ENCODE data around the gene CFAP69.
"Not testable (repeated sequence)": the region's sequence is repeated elsewhere in the genome, so short reads cannot be mapped to it uniquely, and the experiment has no call there.

The CFAP69 gene

GRCh38 chr7:90337106-90337505, 92.1 kb downstream of the CFAP69 start:
- H3K4me1 Mint-ChIP-seq: no peaks in the 10 kb centered on the region
- DNase-seq (ENCODE audit: low spot score in 2 of 2): no peak
- H3K27ac Mint-ChIP-seq: no peak overlapping the region
- no peaks in the 10 kb centered on the region for H3K36me3 Mint-ChIP-seq
- no peak overlapping the region for H3K4me3 Mint-ChIP-seq
- H3K9me3 Mint-ChIP-seq: no peaks in the 10 kb centered on the region
- ATAC-seq: no peak

GRCh38 chr7:90345016-90345415, 100.0 kb downstream of the CFAP69 start:
- Mint-ChIP-seq H3K9me3 (peaks cover 3% of the 10 kb centered on the region), H3K27ac (peak overlapping the region; percentile 98), H3K4me3 (peak overlapping the region; percentile 89), H3K4me1 (peaks cover 19% of the 10 kb centered on the region), H3K36me3 (peaks cover 9% of the 10 kb centered on the region)
- DNase-seq (ENCODE audit: low spot score in 2 of 2) (no peak), ATAC-seq (no peak)

- peak overlapping the region; percentile 98 for H3K27ac Mint-ChIP-seq
Measured at GRCh38 chr7:90345595-90346335, 100.8 kb downstream of the CFAP69 start.

GRCh38 chr7:90346336-90347125, 101.6 kb downstream of the CFAP69 start, which contains the start of gene GTPBP10:
GTPBP10 (plus strand) TSS chr7:90346716; CDS start chr7:90346742, 26 bp downstream.
- peak within 1 kb of the TSS; percentile 98 for H3K27ac Mint-ChIP-seq
- H3K36me3 Mint-ChIP-seq: peaks cover 9% of the 10 kb centered on the region
- ATAC-seq (peak; percentile 97), DNase-seq (ENCODE audit: low spot score in 2 of 2) (peak; percentile 92 to 97)
- H3K4me1 Mint-ChIP-seq: peaks cover 25% of the 10 kb centered on the region
- peaks cover 3% of the 10 kb centered on the region for H3K9me3 Mint-ChIP-seq
- H3K4me3 Mint-ChIP-seq: peak within 1 kb of the TSS; percentile 89

More at GRCh38 chr7:90345595-90346335, 100.8 kb downstream of the CFAP69 start:
- DNase-seq (ENCODE audit: low spot score in 2 of 2) (no peak), ATAC-seq (peak; percentile 27)
- peak overlapping the region; percentile 89 for H3K4me3 Mint-ChIP-seq
- H3K36me3 Mint-ChIP-seq: peaks cover 9% of the 10 kb centered on the region
- H3K9me3 Mint-ChIP-seq: peaks cover 3% of the 10 kb centered on the region
- H3K4me1 Mint-ChIP-seq: peaks cover 22% of the 10 kb centered on the region

GRCh38 chr7:90347759-90348158, 102.8 kb downstream of the CFAP69 start:
- peaks cover 19% of the 10 kb centered on the region for H3K36me3 Mint-ChIP-seq
- H3K27ac Mint-ChIP-seq: peak overlapping the region; percentile 98
- H3K4me1 Mint-ChIP-seq: peaks cover 36% of the 10 kb centered on the region
- ATAC-seq (no peak), DNase-seq (ENCODE audit: low spot score in 2 of 2) (no peak)
- H3K9me3 Mint-ChIP-seq: peaks cover 3% of the 10 kb centered on the region
- H3K4me3 Mint-ChIP-seq: peak overlapping the region; percentile 89

- DNase-seq (ENCODE audit: low spot score in 2 of 2) (no peak), ATAC-seq (no peak)
- Mint-ChIP-seq H3K36me3 (peaks cover 35% of the 10 kb centered on the region), H3K9me3 (peaks cover 3% of the 10 kb centered on the region), H3K4me1 (peaks cover 36% of the 10 kb centered on the region), H3K4me3 (no peak overlapping the region), H3K27ac (no peak overlapping the region)
Measured at GRCh38 chr7:90349305-90349704, 104.3 kb downstream of the CFAP69 start.

- peaks cover 42% of the 10 kb centered on the region for H3K36me3 Mint-ChIP-seq
- not testable (repeated sequence) for H3K4me3 Mint-ChIP-seq; H3K9me3 Mint-ChIP-seq; DNase-seq (ENCODE audit: low spot score in 2 of 2); ATAC-seq; H3K27ac Mint-ChIP-seq
- peaks cover 34% of the 10 kb centered on the region for H3K4me1 Mint-ChIP-seq
Measured at GRCh38 chr7:90350032-90350431, 105.1 kb downstream of the CFAP69 start.

- DNase-seq (ENCODE audit: low spot score in 2 of 2) (no peak), ATAC-seq (no peak)
- Mint-ChIP-seq H3K27ac (no peak overlapping the region), H3K4me1 (peaks cover 24% of the 10 kb centered on the region), H3K36me3 (peaks cover 53% of the 10 kb centered on the region), H3K9me3 (peaks cover 3% of the 10 kb centered on the region), H3K4me3 (no peak overlapping the region)
Measured at GRCh38 chr7:90351987-90352386, 107.0 kb downstream of the CFAP69 start.
